Breast epithelium (tissue), 3 donors: ENCODE results near the gene HRC.

ENCODE experiments used
- CTCF ChIP-seq, 3 donors: fragments of 450-650 bp; IDR thresholded peaks; one replicate each; pipeline ENCODE4 v1.5.1; 2016 to 2017; ENCODE audit warnings: antibody characterized with exemption in 3 of 3, mild to moderate bottlenecking in 3 of 3, moderate library complexity in 3 of 3
- POLR2A ChIP-seq: fragments of 450-650 bp; IDR thresholded peaks from one replicate; pipeline ENCODE4 v1.6.1; 2016; ENCODE audit warnings: antibody characterized with exemption, mild to moderate bottlenecking, moderate library complexity

DNA sequence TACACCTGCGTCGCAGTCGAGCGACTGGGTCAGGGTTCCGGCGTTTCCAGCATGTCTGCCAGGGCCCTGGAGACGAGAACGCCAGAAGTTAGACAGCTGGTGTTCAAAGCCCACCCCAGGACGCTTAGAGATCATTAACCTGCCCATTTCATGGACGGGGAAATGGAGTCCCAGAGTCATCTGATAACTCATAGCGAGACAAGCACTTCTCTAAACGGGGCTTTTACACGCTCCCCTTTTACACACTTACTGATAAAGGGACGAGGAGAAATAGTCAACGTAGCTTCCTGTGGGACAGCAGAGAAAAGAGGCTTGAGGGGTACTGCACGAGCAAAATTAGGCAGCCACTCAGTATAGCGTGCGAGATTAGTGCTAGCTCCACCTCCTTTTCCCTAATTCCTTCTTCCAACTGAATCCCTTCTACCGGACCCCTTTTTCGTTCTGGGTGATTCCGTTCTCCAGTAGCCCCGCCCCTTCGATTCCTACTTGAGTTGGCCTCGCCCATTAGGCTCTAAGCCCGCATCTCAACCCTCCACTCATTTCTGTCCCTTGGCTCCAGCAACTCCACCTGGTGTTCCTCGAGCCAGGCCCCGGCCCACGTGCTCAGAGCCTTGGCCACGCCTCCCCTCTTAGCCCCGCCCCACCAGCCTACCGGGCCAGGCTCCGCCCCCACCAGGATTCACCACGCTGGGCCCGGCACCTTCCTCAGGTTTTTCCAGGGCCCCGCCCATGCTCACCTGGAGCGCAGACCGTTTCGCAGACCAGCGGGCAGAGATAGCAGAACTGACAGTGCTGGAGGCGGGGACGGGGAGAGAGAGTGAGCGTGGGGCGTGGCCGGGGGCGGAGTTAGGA is 3.7 kb downstream of the HRC start:
- TF ChIP-seq POLR2A (no peak), CTCF (IDR thresholded peaks at IDR 0.05) (no peak)
